IMR-90 (cell line): ENCODE results near the gene TRAPPC3L. TPM values are rescaled to one million over a fixed set of nuclear protein-coding genes. Genes with fewer than 3 reads are reported as not detected.

Source experiments
- ATAC-seq: fragments of 200-7000 bp; cut with Tn5 transposase; 2 replicates; pipeline ENCODE4 v1.9.1; 2020; ENCODE audit warnings: low read depth, mild to moderate bottlenecking, moderate library complexity
- BruUV-seq: library from RNA; stranded (reverse); fragments of 400-500 nt; replicated peaks from 2 replicates; lab custom pipeline; 2021; lab: Mats Ljungman, UMichigan
- CTCF ChIA-PET: fragments of 300-600 bp; formaldehyde crosslinking; extraction: SDS; loops from one replicate; lab custom pipeline; 2021; ENCODE audit warnings: antibody characterized with exemption; lab: Yijun Ruan, JAX
- POLR2A ChIA-PET: fragments of 300-600 bp; sonication (Branson Sonifier 250); formaldehyde crosslinking; loops from one replicate; lab custom pipeline; 2022; ENCODE audit warnings: antibody characterized with exemption; ENCODE audit not compliant: unreplicated experiment; lab: Charles Lee
- DNase-seq: peaks from one replicate; pipeline ENCODE4 v3.0.0; 2013
- H2AFZ ChIP-seq: replicated peaks from 2 replicates; pipeline ENCODE3; 2013; ENCODE audit warnings: low read length, mild to moderate bottlenecking; ENCODE audit not compliant: poor library complexity
- H2AK5ac ChIP-seq: 2 replicates; pipeline ENCODE4 v1.6.1; 2013; ENCODE audit warnings: low read depth, low read length, inconsistent platforms
- H2AK9ac ChIP-seq: replicated peaks from 2 replicates; pipeline ENCODE3; 2013; ENCODE audit warnings: mild to moderate bottlenecking, low read depth, low read length, moderate library complexity; ENCODE audit not compliant: poor library complexity
- H2BK120ac ChIP-seq: 2 replicates; pipeline ENCODE4 v1.6.1; 2013; ENCODE audit warnings: low read depth, low read length, inconsistent platforms
- H2BK15ac ChIP-seq: 3 replicates; pipeline ENCODE4 v1.6.1; 2013; ENCODE audit warnings: low read depth, low read length, inconsistent platforms
- H2BK20ac ChIP-seq: 2 replicates; pipeline ENCODE4 v1.6.1; 2013; ENCODE audit warnings: low read depth, mild to moderate bottlenecking, inconsistent platforms, low read length, moderate library complexity
- H2BK5ac ChIP-seq: 2 replicates; pipeline ENCODE4 v1.6.1; 2013; ENCODE audit warnings: mild to moderate bottlenecking, low read depth, low read length, inconsistent platforms; ENCODE audit not compliant: poor library complexity, severe bottlenecking
- H3K14ac ChIP-seq: replicated peaks from 2 replicates; pipeline ENCODE4 v1.6.1; 2013; ENCODE audit warnings: low read depth, low read length, inconsistent platforms
- H3K18ac ChIP-seq: 2 replicates; pipeline ENCODE4 v1.6.1; 2013; ENCODE audit warnings: low read depth, low read length, control low read depth
- H3K23ac ChIP-seq: 2 replicates; pipeline ENCODE4 v1.6.1; 2013; ENCODE audit warnings: low read depth, low read length, inconsistent platforms
- H3K27ac ChIP-seq: 2 replicates; pipeline ENCODE4 v1.5.1; 2013; ENCODE audit warnings: mild to moderate bottlenecking, control low read depth, low read length; ENCODE audit not compliant: insufficient read depth
- H3K27me3 ChIP-seq: 2 replicates; pipeline ENCODE4 v1.6.1; 2013; ENCODE audit warnings: low read length; ENCODE audit not compliant: control insufficient read depth, insufficient read depth
- H3K36me3 ChIP-seq: 2 replicates; pipeline ENCODE4 v1.6.1; 2013; ENCODE audit warnings: low read length, mixed read lengths; ENCODE audit not compliant: control insufficient read depth, insufficient read depth
- H3K4ac ChIP-seq: 2 replicates; pipeline ENCODE4 v1.6.1; 2013; ENCODE audit warnings: low read depth, low read length, inconsistent platforms
- H3K4me1 ChIP-seq: 2 replicates; pipeline ENCODE4 v1.6.1; 2013; ENCODE audit warnings: low read length, mixed read lengths; ENCODE audit not compliant: control insufficient read depth, insufficient read depth
- H3K4me2 ChIP-seq: 2 replicates; pipeline ENCODE4 v1.6.1; 2013; ENCODE audit warnings: low read depth, mild to moderate bottlenecking, control low read depth, low read length, moderate library complexity
- H3K4me3 ChIP-seq: 2 replicates; pipeline ENCODE4 v1.5.1; 2013; ENCODE audit warnings: low read depth, mild to moderate bottlenecking, control low read depth, low read length, moderate library complexity; ENCODE audit not compliant: insufficient read depth
- H3K56ac ChIP-seq: 2 replicates; pipeline ENCODE4 v1.6.1; 2013; ENCODE audit warnings: low read length, inconsistent platforms; ENCODE audit not compliant: insufficient read depth; ENCODE audit errors: extremely low read depth
- H3K79me1 ChIP-seq, 2 experiments: 2 replicates each; pipeline ENCODE4 v1.6.1; 2013; ENCODE audit warnings: low read length in 2 of 2, inconsistent platforms in 1 of 2, low read depth in 1 of 2
- H3K9ac ChIP-seq: 2 replicates; pipeline ENCODE4 v1.6.1; 2013; ENCODE audit warnings: low read depth, low read length, control low read depth
- H3K9me1 ChIP-seq: 2 replicates; pipeline ENCODE4 v1.6.1; 2013; ENCODE audit warnings: low read length, inconsistent platforms; ENCODE audit not compliant: insufficient read depth
- H3K9me3 ChIP-seq: 2 replicates; pipeline ENCODE4 v1.6.1; 2013; ENCODE audit warnings: low read length; ENCODE audit not compliant: control insufficient read depth, insufficient read depth
- H4K20me1 ChIP-seq: 2 replicates; pipeline ENCODE4 v1.6.1; 2013; ENCODE audit warnings: low read length, inconsistent platforms; ENCODE audit not compliant: insufficient read depth
- H4K5ac ChIP-seq: 2 replicates; pipeline ENCODE4 v1.6.1; 2013; ENCODE audit warnings: mild to moderate bottlenecking, low read depth, low read length, control low read depth
- H4K8ac ChIP-seq, 2 experiments: 2 replicates each; pipeline ENCODE4 v1.6.1; 2013; ENCODE audit warnings: low read depth in 2 of 2, low read length in 2 of 2, control low read depth in 1 of 2, inconsistent platforms in 1 of 2
- H4K91ac ChIP-seq: 2 replicates; pipeline ENCODE4 v1.6.1; 2013; ENCODE audit warnings: low read depth, low read length, inconsistent platforms; ENCODE audit not compliant: insufficient read depth
- CEBPB ChIP-seq: IDR thresholded peaks from 2 replicates; pipeline ENCODE4 v1.6.1; 2012; ENCODE audit warnings: low read depth, low read length, improper control_type of control experiment
- CTCF ChIP-seq: conservative IDR thresholded peaks from 2 replicates; pipeline ENCODE4 v1.5.1; 2012; ENCODE audit warnings: mild to moderate bottlenecking, low read depth, low read length, improper control_type of control experiment
- ELK1 ChIP-seq: fragments of 150-350 bp; IDR thresholded peaks from 2 replicates; pipeline ENCODE4 v1.6.1; 2016; ENCODE audit warnings: low read depth, mild to moderate bottlenecking, low read length, moderate library complexity, borderline replicate concordance
- USF2 ChIP-seq: fragments of 150-350 bp; IDR thresholded peaks from 2 replicates; pipeline ENCODE4 v1.6.1; 2017; ENCODE audit warnings: mild to moderate bottlenecking, antibody characterized with exemption, low read length, low read depth
- WGBS, 2 experiments: methylation state at CpG; one replicate each; pipeline versions ENCODE4 v1.1.5 to v1.1.7; 2013; ENCODE audit warnings: missing lambda C conversion rate in 2 of 2; ENCODE audit not compliant: insufficient read length in 1 of 2; ENCODE audit errors: extremely low coverage in 2 of 2; 5-methylcytosine and 5-hydroxymethylcytosine counted together
- dilution Hi-C: fragments of 300-500 bp; cut with HindIII; formaldehyde crosslinking; loops from one replicate; pipeline ENCODE4 v1.14.3; 2018; ENCODE audit warnings: low sequenced_read_pairs; ENCODE audit not compliant: unreplicated experiment
- in situ Hi-C: fragments of 300-500 bp; cut with MboI; formaldehyde crosslinking; loops from 3 replicates; pipeline ENCODE4 v1.14.3; 2019; ENCODE audit warnings: low sequenced_read_pairs, inconsistent platforms, mixed read lengths
- intact Hi-C: fragments of 100-400 bp; cut with micrococcal nuclease; formaldehyde crosslinking; loops from 2 replicates; pipeline ENCODE4 v1.10.0; 2022
- polyA plus RNA-seq, 3 experiments: library from polyadenylated mRNA; depleted of rRNA; stranded (reverse); fragments of >200 nt; gene quantifications; 2 replicates each; pipeline ENCODE4 v1.2.3, GENCODE V29; 2012; ENCODE audit warnings: low replicate concordance in 1 of 3
- total RNA-seq: library from RNA; depleted of rRNA; stranded (reverse); fragments of >200 nt; gene quantifications from 2 replicates; pipeline ENCODE4 v1.2.3, GENCODE V29; 2012

Gene TRAPPC3L
- total and polyA plus RNA-seq, 2 of the 4 experiments (the other 2 are of a cell fraction): 0.03 TPM; not detected in 1

- Histone ChIP-seq H2AK9ac (no peak overlapping the region), H3K9me1 (no peaks in the 10 kb centered on the region), H2BK15ac (no peak overlapping the region), H3K14ac (no peak overlapping the region), H2AK5ac (no peak overlapping the region), H3K18ac (no peak overlapping the region), H3K36me3 (no peaks in the 10 kb centered on the region), H3K9ac (no peak overlapping the region), H4K5ac (no peak overlapping the region), H2BK5ac (no peak overlapping the region), H4K20me1 (no peaks in the 10 kb centered on the region), H2BK120ac (no peak overlapping the region), H3K56ac (no peak overlapping the region), H3K4me2 (no peak overlapping the region), H4K91ac (no peak overlapping the region), H3K4ac (no peak overlapping the region), H3K79me1 (peaks cover 3 to 8% of the 10 kb centered on the region in 2 experiments; a peak in 2 of 4 replicates), H3K9me3 (no peaks in the 10 kb centered on the region), H3K4me3 (no peak overlapping the region), H3K27me3 (no peaks in the 10 kb centered on the region), H3K27ac (no peak overlapping the region), H2AFZ (no peak overlapping the region), H2BK20ac (no peak overlapping the region), H4K8ac (no peak overlapping the region), H3K4me1 (no peaks in the 10 kb centered on the region), H3K23ac (no peak overlapping the region)
- dilution Hi-C loops (no loop called here), intact Hi-C loops (no loop called here), in situ Hi-C loops (no loop called here)
- ATAC-seq (no peak), DNase-seq (no peak)
- BruUV-seq: no TSS peak
- WGBS, 2 experiments: no CpG with 5 or more reads among the region's 2 CpGs
- ChIA-PET CTCF (interaction anchor here (1.2 to 1.9 kb wide), 2 partner anchors 9 to 11 kb away, joined by 4 to 10 read pairs; partner anchors contain the start of gene CALHM5), POLR2A (interaction anchor here (0.6 kb wide), 1 partner anchor 9 kb away, joined by 4 read pairs; no protein-coding TSS in a partner anchor)
- no peak for TF ChIP-seq CTCF
- no peak for TF ChIP-seq CEBPB
- no peak for TF ChIP-seq ELK1
- TF ChIP-seq USF2: no peak
Observed at GRCh38 chr6:116522896-116523295, 22.6 kb downstream of the TRAPPC3L start.
